NCI-H526 (cell line): Measurements from ENCODE around the gene SOX6.
"Not testable (repeated sequence)": the region's sequence is repeated elsewhere in the genome, so short reads cannot be mapped to it uniquely, and the experiment has no call there.

Source experiments
- DNase-seq, 2 experiments: peaks; one replicate each; lab custom pipeline; 2025; lab: John Stamatoyannopoulos, UW

Gene SOX6

GRCh38 chr11:16037179-16037578 is 319.2 kb downstream of the SOX6 start:
- no peak for DNase-seq

DNA sequence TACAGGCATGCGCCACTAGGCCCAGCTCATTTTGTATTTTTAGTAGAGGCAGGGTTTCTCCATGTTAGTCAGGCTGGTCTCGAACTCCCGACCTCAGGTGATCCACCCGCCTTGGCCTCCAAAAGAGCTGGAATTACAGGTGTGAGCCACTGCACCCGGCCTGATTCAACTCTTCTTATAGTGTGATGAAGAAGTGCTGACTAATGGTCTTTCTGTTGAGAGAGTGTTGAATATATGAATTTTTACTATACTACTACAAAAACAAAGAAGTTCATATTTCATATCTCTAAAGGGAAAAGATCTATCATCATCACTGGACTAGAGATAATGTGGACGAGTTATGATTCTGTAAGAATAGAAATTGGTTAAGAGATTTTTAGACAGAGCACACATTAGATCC is 320.1 kb downstream of the SOX6 start:
- DNase-seq, result no peak

- DNase-seq, result no peak
Observed at GRCh38 chr11:16034074-16034473, 322.3 kb downstream of the SOX6 start.

- DNase-seq, result no peak
Observed at GRCh38 chr11:16032974-16033373, 323.4 kb downstream of the SOX6 start.

- no peak for DNase-seq
Observed at GRCh38 chr11:16031210-16031609, 325.1 kb downstream of the SOX6 start.

DNA sequence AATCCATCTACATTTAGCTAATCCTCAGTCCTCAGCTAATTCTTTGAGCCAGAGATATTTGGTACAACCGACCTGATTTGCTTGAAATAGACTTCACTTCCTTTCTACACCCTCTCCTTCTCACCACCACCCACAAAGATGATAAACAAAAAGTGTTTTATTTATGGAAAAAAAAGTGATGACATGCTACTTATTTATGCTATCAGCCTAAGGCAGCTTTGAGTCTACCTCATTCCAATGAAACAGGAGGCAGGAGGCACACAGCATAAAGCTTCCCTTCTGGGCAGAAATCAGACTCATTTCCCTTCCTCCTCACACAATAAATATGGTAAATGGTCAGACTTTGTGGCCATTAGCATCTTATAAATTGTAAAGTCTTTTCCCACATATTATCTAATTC is 325.7 kb downstream of the SOX6 start:
- no peak for DNase-seq

DNA sequence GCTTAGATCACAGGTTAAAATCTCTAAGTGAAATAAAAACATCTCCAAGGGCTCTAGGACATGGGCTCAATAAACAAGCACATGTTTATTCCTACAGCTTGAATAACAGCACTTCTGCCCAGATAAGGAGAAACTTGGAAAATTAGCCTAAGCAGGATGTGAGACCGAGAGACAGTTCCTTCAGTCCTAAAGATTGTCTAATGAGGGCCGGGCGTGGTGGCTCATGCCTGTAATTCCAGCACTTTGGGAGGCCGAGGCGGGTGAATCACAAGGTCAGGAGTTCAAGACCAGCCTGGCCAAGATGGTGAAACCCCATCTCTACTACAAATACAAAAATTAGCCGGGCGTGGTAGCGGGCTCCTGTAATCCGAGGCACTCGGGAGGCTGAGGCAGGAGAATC is 327.2 kb downstream of the SOX6 start:
- DNase-seq, result not testable (repeated sequence)

DNA sequence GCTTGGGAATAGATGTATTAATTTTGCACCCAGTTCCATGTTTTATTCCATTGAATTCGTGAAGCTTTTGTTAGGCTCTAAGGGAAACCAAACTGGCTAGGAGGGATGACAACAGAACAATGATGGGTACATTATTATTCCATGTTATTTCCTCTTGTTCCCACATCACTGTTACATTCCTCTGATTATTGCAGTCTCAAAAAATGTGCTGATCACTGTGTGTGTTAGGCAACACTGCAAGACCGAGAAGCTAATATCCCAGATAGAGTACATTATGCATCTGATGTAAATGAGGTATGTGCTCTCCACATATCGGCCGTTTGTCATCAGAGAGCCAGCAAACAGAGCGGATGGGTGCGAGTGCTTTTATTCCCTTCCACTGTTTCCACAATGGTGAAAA is 327.9 kb downstream of the SOX6 start:
- DNase-seq, result peak in 1 of 2 experiments; percentile 20

- DNase-seq, result no peak
Observed at GRCh38 chr11:16027621-16028020, 328.7 kb downstream of the SOX6 start.

GRCh38 chr11:16026849-16027248 is 329.5 kb downstream of the SOX6 start:
- no peak for DNase-seq

DNA sequence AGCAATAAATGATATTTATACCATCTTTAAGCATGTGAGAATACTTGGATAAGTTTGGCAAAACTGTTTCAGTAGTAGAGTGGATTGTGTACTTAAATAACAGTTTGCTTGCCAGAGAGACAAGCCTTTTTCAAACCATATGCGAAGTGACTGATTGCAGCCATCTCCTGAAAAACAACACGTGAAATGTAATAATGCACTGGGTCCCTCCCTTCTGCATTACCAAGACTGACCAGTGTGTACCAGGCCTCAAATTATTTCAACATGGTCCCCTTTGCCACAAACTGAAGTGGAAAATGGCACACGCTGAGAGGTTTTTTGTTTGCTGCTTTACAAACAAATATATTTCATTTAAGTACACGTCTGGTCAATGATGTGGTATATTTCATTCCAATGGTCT is 337.4 kb downstream of the SOX6 start:
- no peak for DNase-seq

- no peak for DNase-seq
Observed at GRCh38 chr11:16016468-16016829, 339.9 kb downstream of the SOX6 start.

- DNase-seq, result peak in 1 of 2 experiments; percentile 18
Observed at GRCh38 chr11:16015741-16016467, 340.4 kb downstream of the SOX6 start.

GRCh38 chr11:16013649-16014275 is 342.6 kb downstream of the SOX6 start:
- DNase-seq, result no peak

DNA sequence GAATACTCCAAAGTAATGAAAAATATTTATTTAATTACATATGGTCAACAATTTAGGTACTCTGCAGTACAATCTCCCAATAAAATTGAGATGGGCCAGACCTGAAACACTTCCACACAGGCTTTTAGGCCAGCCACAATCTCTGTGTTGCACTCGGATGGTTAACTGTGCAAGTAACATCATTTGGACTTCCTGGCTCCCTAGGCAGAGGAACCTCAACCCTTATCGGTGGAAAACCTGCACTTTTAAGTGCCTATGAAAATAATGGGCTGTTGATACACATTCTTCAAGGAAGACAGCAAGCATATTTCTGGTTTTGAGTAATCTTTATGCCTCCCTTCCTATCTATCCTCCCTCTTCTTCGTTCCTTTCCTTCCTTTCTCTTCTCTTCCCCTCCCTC is 343.1 kb downstream of the SOX6 start:
- DNase-seq, result no peak

- DNase-seq, result no peak
Observed at GRCh38 chr11:16012125-16012751, 344.1 kb downstream of the SOX6 start.

DNA sequence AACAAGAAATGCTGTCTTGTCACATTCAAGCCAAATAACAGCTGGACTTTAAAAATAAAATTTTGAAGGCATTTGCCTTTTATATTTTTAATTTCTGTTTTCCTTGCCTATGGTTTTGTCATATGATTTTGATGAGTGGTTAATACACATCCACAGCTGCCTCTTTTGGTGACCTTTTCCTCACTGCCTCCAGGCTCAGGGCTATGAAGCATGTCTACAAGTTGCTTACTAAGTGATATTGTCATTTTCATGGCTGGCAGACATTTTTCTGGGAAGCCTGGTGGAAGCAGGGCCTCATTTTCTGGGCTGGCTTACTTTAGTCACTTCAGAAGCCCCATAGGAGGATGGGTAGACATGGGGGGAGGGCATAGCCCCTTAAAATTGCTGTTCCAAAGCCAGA is 344.9 kb downstream of the SOX6 start:
- no peak for DNase-seq

- DNase-seq, result no peak
Observed at GRCh38 chr11:16009021-16009420, 347.3 kb downstream of the SOX6 start.

- DNase-seq, result no peak
Observed at GRCh38 chr11:16007514-16007913, 348.8 kb downstream of the SOX6 start.

GRCh38 chr11:16002942-16003341 is 353.4 kb downstream of the SOX6 start:
- DNase-seq, result no peak

DNA sequence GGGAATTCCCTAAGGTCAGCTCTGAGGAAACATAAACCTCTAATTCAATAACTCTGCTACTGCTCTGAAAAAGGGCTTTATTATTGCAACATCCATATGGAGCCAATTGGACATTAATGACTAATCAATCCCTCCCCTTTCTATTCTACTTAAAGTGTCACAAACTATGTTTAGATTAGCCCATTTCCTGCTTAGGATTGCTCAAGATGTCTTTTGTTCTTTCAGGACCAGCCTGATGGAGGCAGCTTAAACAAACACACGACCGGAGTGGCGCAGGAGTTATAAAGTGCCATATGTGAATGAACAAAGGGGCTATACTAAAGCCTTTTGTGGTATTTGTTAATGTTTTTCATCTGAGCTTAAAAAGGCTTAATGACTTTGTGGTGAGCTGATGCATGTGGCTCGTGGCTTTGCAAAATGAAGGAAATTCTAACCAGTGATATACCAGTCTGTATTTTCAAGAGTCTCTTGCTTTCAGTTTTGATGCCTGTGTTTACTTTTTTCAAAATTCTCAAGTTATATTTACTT is 354.4 kb downstream of the SOX6 start:
- peak; percentile 51 to 54 for DNase-seq

DNA sequence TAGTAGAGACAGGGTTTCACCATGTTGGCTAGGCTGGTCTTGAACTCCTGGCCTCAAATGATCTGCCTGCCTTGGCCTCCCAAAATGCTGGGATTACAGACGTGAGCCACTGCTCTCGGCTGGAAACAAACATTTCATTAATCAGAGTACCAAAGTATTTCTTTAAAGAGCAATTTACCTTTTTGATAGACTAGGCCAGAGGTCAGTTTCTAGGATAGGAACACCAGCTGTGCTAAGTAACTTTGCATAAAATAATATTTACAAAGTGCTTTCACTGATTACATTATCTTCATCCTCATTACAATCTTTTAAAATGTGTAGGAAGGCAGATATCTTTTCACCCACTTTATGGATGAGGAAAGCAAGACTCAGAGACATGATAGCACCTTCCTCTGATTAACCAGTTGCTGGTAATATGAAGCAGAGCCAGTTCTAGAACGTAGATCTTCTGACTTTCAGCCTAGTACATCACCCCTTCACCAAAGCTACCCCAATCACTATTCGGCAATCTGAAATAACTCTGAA is 355.2 kb downstream of the SOX6 start:
- DNase-seq, result peak in 1 of 2 experiments; percentile 15

GRCh38 chr11:16000065-16000464 is 356.3 kb downstream of the SOX6 start:
- no peak for DNase-seq
